G401.6 (cell line): ENCODE results near the gene SPATA31D4.
"Not testable (repeated sequence)": the region's sequence is repeated elsewhere in the genome, so short reads cannot be mapped to it uniquely, and the experiment has no call there.

Experiments
- FAIRE-seq: peaks from 2 replicates; lab custom pipeline; 2012; peaks lifted over from hg19 to GRCh38; lab: Jason Lieb, UNC

Gene SPATA31D4

DNA sequence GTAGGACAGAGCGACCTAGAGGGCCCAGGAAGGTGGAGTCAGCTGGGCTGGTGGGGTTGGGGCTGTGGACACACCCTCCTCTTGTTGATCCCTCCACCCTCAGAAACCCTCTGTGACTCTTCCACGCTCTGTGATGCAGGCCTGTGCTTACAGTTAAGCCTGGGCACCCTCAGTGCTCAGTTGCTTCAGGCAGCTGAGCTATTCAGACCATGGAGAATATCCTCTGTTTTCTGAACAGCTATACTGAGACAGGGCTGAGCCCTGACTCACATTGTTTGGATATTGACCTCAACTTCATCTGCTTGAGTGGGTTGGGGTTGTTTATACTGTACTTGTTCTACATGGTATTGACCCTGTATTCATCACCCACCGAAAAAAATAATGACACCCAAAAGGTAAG lies at the start of gene SPATA31D4:
SPATA31D4 (plus strand) TSS at position 124 of the 400 bp plus-strand sequence; CDS start at position 210, 86 bp downstream.
- not testable (repeated sequence) for FAIRE-seq

GRCh38 chr9:81878530-81878929 lies 49.7 kb upstream of the SPATA31D4 start:
- FAIRE-seq: no peak

- FAIRE-seq: no peak
Measured at GRCh38 chr9:81879501-81879916, 48.7 kb upstream of the SPATA31D4 start.

- no peak for FAIRE-seq
Measured at GRCh38 chr9:81885602-81886001, 42.6 kb upstream of the SPATA31D4 start.

- no peak for FAIRE-seq
Measured at GRCh38 chr9:81886665-81887064, 41.6 kb upstream of the SPATA31D4 start.

- FAIRE-seq: no peak
Measured at GRCh38 chr9:81890104-81890503, 38.1 kb upstream of the SPATA31D4 start.

- FAIRE-seq: no peak
Measured at GRCh38 chr9:81892440-81892839, 35.8 kb upstream of the SPATA31D4 start.

GRCh38 chr9:81893929-81894328 lies 34.3 kb upstream of the SPATA31D4 start:
- FAIRE-seq: no peak

DNA sequence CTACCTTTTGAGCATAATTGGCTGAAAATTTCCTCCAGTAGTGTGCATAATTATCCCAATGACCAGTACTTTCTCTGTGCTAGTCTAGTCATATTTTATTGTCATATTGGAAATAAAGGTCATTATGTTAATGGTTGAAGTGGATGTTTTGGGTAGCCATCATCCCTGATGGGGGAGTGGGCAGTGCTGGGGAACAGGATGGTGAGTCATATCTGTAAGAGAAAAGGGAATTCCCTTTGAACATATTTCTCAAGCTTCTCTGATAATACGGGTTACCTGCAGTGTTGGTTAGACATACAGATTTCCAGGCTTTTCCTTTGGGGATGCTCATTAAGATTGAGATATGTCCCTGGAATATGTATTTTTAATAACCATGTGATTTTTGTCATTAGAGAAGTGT lies 33.3 kb upstream of the SPATA31D4 start:
- FAIRE-seq: no peak

DNA sequence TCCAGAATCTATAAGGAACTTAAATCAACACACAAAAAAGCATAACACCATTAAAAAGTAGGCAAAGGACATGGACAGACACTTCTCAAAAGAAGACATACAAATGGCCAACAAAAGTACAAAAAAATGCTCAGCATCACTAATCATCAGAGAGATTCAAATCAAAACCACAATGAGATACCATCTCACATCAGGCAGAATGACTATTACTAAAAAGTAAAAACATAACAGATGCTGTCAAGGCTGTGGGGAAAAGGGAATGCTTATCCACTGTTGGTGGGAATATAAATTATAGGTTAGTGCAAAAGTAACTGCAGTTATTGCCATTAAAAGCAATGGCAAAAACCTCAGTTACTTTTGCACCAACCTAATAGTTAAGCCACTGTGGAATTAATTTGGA lies 32.2 kb upstream of the SPATA31D4 start:
- no peak for FAIRE-seq

- FAIRE-seq: no peak
Measured at GRCh38 chr9:81898851-81899250, 29.4 kb upstream of the SPATA31D4 start.

DNA sequence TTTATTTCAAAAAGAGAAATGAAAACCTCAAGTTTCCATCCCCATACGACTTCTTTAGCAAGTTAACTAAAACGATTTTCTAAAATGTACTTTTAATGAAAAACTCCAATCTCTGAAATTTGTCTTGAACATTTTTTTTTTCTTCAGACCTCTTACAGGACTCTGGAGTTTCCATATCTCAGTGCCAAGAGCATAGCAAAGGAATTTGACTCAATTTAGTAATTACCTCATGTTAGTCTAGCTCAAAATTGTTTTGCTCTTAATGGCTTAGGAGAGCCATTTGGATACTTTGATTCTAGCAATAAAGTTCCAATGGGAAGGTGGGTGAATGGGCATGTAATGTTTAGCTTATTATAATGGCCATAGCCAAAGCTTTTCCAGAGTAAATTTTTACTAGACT lies 26.0 kb upstream of the SPATA31D4 start:
- no peak for FAIRE-seq

- no peak for FAIRE-seq
Measured at GRCh38 chr9:81902626-81903025, 25.6 kb upstream of the SPATA31D4 start.

DNA sequence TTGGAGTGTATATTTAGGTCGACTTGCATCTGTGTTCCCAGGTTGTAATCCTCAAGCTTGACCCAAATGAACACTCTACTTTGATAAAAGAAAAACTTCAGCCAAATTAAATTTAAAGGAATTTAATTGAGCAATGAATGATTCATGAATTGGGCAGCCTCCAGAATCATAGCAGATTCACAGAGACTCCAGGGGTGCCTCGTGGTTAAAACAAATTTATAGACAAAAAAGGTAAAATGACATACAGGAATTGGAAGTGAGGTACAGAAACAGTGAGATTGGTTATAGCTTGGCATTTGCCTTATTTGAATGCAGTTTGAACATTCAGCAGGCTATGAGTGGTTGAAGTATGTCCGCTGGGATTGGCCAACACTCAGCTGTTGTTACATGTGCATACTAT lies 21.6 kb upstream of the SPATA31D4 start:
- no peak for FAIRE-seq

- no peak for FAIRE-seq
Measured at GRCh38 chr9:81912135-81912534, 16.1 kb upstream of the SPATA31D4 start.

DNA sequence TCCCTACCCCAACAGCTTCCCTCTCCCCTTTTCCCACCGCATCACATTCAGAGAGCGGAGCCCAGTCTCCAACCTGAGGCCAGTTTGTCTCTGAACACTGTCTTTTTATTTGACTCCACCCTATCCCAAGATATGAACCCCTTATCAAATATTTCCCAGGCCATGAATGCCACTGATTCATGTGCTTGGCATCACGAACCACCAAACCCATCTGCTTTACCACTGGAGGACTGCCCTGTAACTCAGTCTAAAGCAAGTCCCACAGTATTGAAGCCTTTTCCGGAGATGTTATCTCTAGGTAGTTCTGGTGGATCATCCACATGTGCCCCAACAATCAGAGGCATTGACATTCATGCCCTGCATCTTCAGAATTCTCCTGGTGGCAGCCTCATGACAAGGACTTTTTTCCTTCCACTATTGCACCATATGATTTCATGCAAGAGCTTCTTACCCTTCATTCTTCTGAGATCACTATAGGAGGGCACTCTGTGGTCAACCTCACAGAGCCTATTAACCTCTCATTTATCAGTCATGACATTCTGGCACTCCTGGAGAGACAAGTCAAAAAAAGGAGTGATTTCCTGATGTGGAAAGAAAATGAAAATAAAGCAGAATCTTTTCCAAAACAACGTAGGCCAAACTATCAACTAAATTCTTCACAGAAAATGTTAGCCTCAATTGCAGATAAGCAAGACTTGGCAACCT lies 12.3 kb upstream of the SPATA31D4 start:
- no peak for FAIRE-seq

DNA sequence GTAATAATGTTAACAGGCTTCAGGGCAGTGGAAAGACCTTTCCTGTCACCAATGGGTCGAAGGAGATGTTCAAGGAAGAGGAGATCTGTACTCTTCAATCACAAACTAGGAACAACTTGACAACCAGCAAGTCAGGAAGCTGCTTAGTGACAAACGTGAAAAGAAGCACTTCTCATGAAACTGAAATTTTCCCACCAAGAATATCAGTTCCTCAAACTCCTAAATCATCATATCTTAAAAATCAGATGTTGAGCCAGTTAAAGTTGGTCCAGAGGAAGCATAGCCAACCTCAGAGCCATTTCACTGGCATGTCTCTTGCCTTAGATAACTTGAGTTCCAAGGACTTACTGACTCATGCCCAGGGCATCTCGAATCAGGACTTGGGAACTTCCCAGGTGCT lies 9.7 kb upstream of the SPATA31D4 start:
- not testable (repeated sequence) for FAIRE-seq

- not testable (repeated sequence) for FAIRE-seq
Measured at GRCh38 chr9:81930147-81930546, 1.9 kb downstream of the SPATA31D4 start.

DNA sequence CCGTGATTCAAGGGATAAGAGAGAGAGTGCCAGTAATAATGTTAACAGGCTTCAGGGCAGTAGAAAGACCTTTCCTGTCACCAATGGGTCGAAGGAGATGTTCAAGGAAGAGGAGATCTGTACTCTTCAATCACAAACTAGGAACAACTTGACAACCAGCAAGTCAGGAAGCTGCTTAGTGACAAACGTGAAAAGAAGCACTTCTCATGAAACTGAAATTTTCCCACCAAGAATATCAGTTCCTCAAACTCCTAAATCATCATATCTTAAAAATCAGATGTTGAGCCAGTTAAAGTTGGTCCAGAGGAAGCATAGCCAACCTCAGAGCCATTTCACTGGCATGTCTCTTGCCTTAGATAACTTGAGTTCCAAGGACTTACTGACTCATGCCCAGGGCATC lies 5.3 kb downstream of the SPATA31D4 start:
- FAIRE-seq: not testable (repeated sequence)

GRCh38 chr9:81943393-81943792 lies 15.2 kb downstream of the SPATA31D4 start, which contains the start of gene SPATA31D3:
Gene SPATA31D3 (plus strand): TSS chr9:81943500. CDS start chr9:81943586, 86 bp downstream.
- not testable (repeated sequence) for FAIRE-seq

DNA sequence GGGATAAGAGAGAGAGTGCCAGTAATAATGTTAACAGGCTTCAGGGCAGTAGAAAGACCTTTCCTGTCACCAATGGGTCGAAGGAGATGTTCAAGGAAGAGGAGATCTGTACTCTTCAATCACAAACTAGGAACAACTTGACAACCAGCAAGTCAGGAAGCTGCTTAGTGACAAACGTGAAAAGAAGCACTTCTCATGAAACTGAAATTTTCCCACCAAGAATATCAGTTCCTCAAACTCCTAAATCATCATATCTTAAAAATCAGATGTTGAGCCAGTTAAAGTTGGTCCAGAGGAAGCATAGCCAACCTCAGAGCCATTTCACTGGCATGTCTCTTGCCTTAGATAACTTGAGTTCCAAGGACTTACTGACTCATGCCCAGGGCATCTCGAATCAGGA lies 20.4 kb downstream of the SPATA31D4 start:
- FAIRE-seq: not testable (repeated sequence)

DNA sequence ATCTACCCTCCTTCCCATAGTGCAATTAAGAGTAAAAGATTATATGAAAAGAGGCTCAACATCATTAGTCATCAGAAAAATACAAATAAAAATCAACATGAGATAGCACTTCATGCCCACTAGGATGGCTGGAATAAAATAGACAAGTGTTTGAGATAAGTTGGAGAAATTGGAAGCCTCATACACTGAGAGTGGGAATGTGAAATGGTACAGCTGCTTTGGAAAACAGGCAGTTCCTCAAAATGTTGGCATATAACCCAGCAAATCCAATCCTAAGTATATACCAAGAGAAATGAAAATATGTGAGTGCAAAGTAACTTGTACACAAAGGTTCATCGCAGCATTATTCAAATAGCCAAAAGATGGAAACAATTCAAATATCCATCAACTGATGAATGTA lies 24.9 kb downstream of the SPATA31D4 start:
- FAIRE-seq: no peak

DNA sequence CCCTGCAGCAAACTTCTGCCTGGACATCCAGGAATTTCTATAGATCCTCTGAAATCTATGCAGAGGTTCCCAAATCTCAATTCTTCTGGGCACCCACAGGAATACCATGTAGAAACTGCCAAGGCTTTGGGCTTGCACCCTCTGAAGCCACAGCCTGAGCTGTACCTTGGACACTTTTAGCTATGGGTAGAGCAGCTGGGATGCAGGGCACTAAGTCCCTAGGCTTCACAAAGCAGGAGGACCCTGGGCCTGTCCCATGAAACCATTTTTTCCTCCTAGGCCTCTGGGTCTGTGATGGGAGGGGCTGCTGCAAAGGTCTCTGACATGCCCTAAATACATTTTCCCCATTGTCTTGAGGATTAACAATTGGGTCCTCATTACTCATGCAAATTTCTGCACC lies 27.4 kb downstream of the SPATA31D4 start:
- no peak for FAIRE-seq
